Testis (tissue), 2 donors: ENCODE results near the gene HNRNPU.

Source experiments
- CTCF ChIP-seq, 3 experiments: fragments of 450-650 bp in 2 of 3; fragments of 200-600 bp in 1 of 3; sonication (generic) in 1 of 3; IDR thresholded peaks; one replicate each; pipeline ENCODE4 v1.5.1; 2016 to 2019; ENCODE audit warnings: antibody characterized with exemption in 3 of 3, mild to moderate bottlenecking in 2 of 3, moderate library complexity in 1 of 3
- POLR2A ChIP-seq: fragments of 450-650 bp; IDR thresholded peaks from one replicate; pipeline ENCODE4 v1.6.1; 2017; ENCODE audit warnings: antibody characterized with exemption, mild to moderate bottlenecking, moderate library complexity

- TF ChIP-seq CTCF (IDR thresholded peaks at IDR 0.05) (no peak), POLR2A (no peak)
Observed at GRCh38 chr1:244841273-244841927, 22.9 kb downstream of the HNRNPU start.
